ENCODE measurements around the gene PCDH15. TPM values are rescaled to one million over a fixed set of nuclear protein-coding genes. Genes with fewer than 3 reads are reported as not detected.

Gene PCDH15
- total and polyA plus RNA-seq, 9 of the 15 experiments (the other 6 are each of a cell fraction or from before 2014, with no cell fraction given), result not detected

- no peak overlapping the region for H3K27ac ChIP-seq (ENCODE audit: extremely low read depth, low read depth, low read length)
- FAIRE-seq, result no peak
Measured at GRCh38 chr10:54653518-54653917, 147.5 kb downstream of the PCDH15 start.

GRCh38 chr10:54650547-54650946, 150.5 kb downstream of the PCDH15 start:
- DNase-seq (ENCODE audit: extremely low read depth in 1 of 4, low spot score in 3 of 4), result no peak
- H3K27me3 ChIP-seq (ENCODE audit: control insufficient read depth in 2 of 2, insufficient read depth in 2 of 2, low read length in 2 of 2), result no peaks in the 10 kb centered on the region
- H3K4me3 ChIP-seq, result no peak overlapping the region
- FAIRE-seq, result no peak
- ATAC-seq, result no peak
- no peak overlapping the region for H3K27ac ChIP-seq (ENCODE audit: extremely low read depth, low read depth, low read length)
- H4K20me1 ChIP-seq (replicated peaks; ENCODE audit: control insufficient read depth, insufficient read depth, low read length), result no peaks in the 10 kb centered on the region
- no peak overlapping the region for H3K4me2 ChIP-seq (ENCODE audit: insufficient read depth, low read length)
- H3K9ac ChIP-seq (ENCODE audit: insufficient read depth in 1 of 2, low read depth in 2 of 2, low read length in 2 of 2), result no peak overlapping the region
- CTCF ChIA-PET (ENCODE audit: low intra/inter-chr PET ratio), result no interaction called here
- H3K9me1 ChIP-seq (ENCODE audit: control insufficient read depth, insufficient read depth, low read length), result no peaks in the 10 kb centered on the region
- no peaks in the 10 kb centered on the region for H3K4me1 ChIP-seq (replicated peaks in 1 of 2; ENCODE audit: control insufficient read depth in 2 of 2, insufficient read depth in 2 of 2, low read length in 2 of 2)
- H3K79me2 ChIP-seq (ENCODE audit: control insufficient read depth, insufficient read depth, low read length), result no peaks in the 10 kb centered on the region
- no TSS peak for BruUV-seq (replicated peaks)
- no peaks in the 10 kb centered on the region for H3K36me3 ChIP-seq (ENCODE audit: control insufficient read depth, insufficient read depth, low read length)
- WGBS (ENCODE audit: insufficient coverage, low coverage, missing lambda C conversion rate), result 7% methylated on average over 2 of the region's 2 CpGs
- POLR2A ChIA-PET, result no interaction called here
- in situ Hi-C loops (cut with MboI) (no loop called here), intact Hi-C loops (cut with micrococcal nuclease) (no loop called here)
- 0 out of 2 replicates have a peak, but pooled peaks cover 2% of the 10 kb centered on the region for H3K9me3 ChIP-seq (replicated peaks; ENCODE audit: control insufficient read depth, insufficient read depth, low read depth, low read length)
- H2AFZ ChIP-seq (ENCODE audit: low read depth, low read length), result no peak overlapping the region
- TF ChIP-seq ARID3A (IDR thresholded peaks at IDR 0.05; ENCODE audit: borderline replicate concordance, low read depth, low read length) (no peak), CEBPZ (IDR thresholded peaks at IDR 0.05; ENCODE audit: borderline replicate concordance, low read depth, low read length) (no peak), ZNF592 (IDR thresholded peaks at IDR 0.05) (no peak)

More at GRCh38 chr10:54653518-54653917, 147.5 kb downstream of the PCDH15 start:
- ATAC-seq (no peak), DNase-seq (ENCODE audit: extremely low read depth in 1 of 4, low spot score in 3 of 4) (no peak)
- no peaks in the 10 kb centered on the region for H3K9me3 ChIP-seq (replicated peaks; ENCODE audit: control insufficient read depth, insufficient read depth, low read depth, low read length)
- intact Hi-C loops (cut with micrococcal nuclease), result no loop called here
- no peaks in the 10 kb centered on the region for H3K4me1 ChIP-seq (replicated peaks in 1 of 2; ENCODE audit: control insufficient read depth in 2 of 2, insufficient read depth in 2 of 2, low read length in 2 of 2)
- H3K79me2 ChIP-seq (ENCODE audit: control insufficient read depth, insufficient read depth, low read length), result no peaks in the 10 kb centered on the region
- H3K27me3 ChIP-seq (ENCODE audit: control insufficient read depth in 2 of 2, insufficient read depth in 2 of 2, low read length in 2 of 2), result no peaks in the 10 kb centered on the region
- H3K9me1 ChIP-seq (ENCODE audit: control insufficient read depth, insufficient read depth, low read length), result no peaks in the 10 kb centered on the region
- no peak overlapping the region for H3K4me2 ChIP-seq (ENCODE audit: insufficient read depth, low read length)
- H3K36me3 ChIP-seq (ENCODE audit: control insufficient read depth, insufficient read depth, low read length), result no peaks in the 10 kb centered on the region
- CTCF ChIA-PET (ENCODE audit: low intra/inter-chr PET ratio), result no interaction called here
- no peak overlapping the region for H3K9ac ChIP-seq (ENCODE audit: insufficient read depth in 1 of 2, low read depth in 2 of 2, low read length in 2 of 2)
- in situ Hi-C loops (cut with MboI), result no loop called here
- no TSS peak for BruUV-seq (replicated peaks)
- no peak overlapping the region for H3K4me3 ChIP-seq
- POLR2A ChIA-PET, result no interaction called here
- H2AFZ ChIP-seq (ENCODE audit: low read depth, low read length), result no peak overlapping the region
- H4K20me1 ChIP-seq (replicated peaks; ENCODE audit: control insufficient read depth, insufficient read depth, low read length), result no peaks in the 10 kb centered on the region
- TF ChIP-seq ZNF316 (IDR thresholded peaks at IDR 0.05) (peak; percentile 14; the same call in 1 of the 2 replicates), MAFF (IDR thresholded peaks at IDR 0.05; ENCODE audit: low read length) (0 out of 2 replicates have a peak, but pooled peaks have one; percentile 6), ZNF239 (CRISPR knock-in tag; IDR thresholded peaks at IDR 0.05) (no peak)
- WGBS (ENCODE audit: insufficient coverage, low coverage, missing lambda C conversion rate), result 6% methylated on average over 2 of the region's 2 CpGs

Data from K562 (cell line).